ENCODE data around the gene NFYC. TPM values are rescaled to one million over a fixed set of nuclear protein-coding genes. Genes with fewer than 3 reads are reported as not detected.

NFYC gene
- polyA plus RNA-seq, 1 of the 3 experiments (the other 2 are of a cell fraction), result 72.4 TPM

GRCh38 chr1:40819101-40819500, 127.6 kb downstream of the NFYC start:
- POLR2A ChIA-PET, result no interaction called here
- Histone ChIP-seq H4K20me1 (ENCODE audit: insufficient read depth) (no peaks in the 10 kb centered on the region), H2AFZ (ENCODE audit: low read depth) (no peak overlapping the region), H3K36me3 (replicated peaks in 1 of 2; ENCODE audit: control insufficient read depth in 1 of 2, insufficient read depth in 2 of 2, low read length in 1 of 2) (no peaks in the 10 kb centered on the region), H3K27me3 (ENCODE audit: insufficient read depth) (no peaks in the 10 kb centered on the region), H3K4me2 (no peak overlapping the region), H3K9me2 (no peaks in the 10 kb centered on the region), H3K9me3 (no peaks in the 10 kb centered on the region), H3K4me3 (ENCODE audit: low read depth in 2 of 2, low read length in 1 of 2) (no peak overlapping the region), H3K9ac (no peak overlapping the region), H3K4me1 (ENCODE audit: control insufficient read depth in 1 of 2, insufficient read depth in 2 of 2, low read depth in 1 of 2, low read length in 1 of 2) (peaks cover 0 to 13% of the 10 kb centered on the region in 2 experiments; a peak in 1 of 4 replicates), H3F3A (replicated peaks; ENCODE audit: insufficient read depth) (no peaks in the 10 kb centered on the region), H3K79me2 (ENCODE audit: insufficient read depth) (no peaks in the 10 kb centered on the region), H3K27ac (ENCODE audit: low read depth in 2 of 2, low read length in 1 of 2) (no peak overlapping the region)
- no peak for DNase-seq
- WGBS (ENCODE audit: low lambda C conversion rate), result 95% methylated on average over 25 of the region's 26 CpGs
- CTCF ChIA-PET, result interaction anchor here (0.9 to 1.0 kb wide), 2 partner anchors 30 to 45 kb away, joined by 3 read pairs; no protein-coding TSS in a partner anchor
- TF ChIP-seq, protein P1, sequence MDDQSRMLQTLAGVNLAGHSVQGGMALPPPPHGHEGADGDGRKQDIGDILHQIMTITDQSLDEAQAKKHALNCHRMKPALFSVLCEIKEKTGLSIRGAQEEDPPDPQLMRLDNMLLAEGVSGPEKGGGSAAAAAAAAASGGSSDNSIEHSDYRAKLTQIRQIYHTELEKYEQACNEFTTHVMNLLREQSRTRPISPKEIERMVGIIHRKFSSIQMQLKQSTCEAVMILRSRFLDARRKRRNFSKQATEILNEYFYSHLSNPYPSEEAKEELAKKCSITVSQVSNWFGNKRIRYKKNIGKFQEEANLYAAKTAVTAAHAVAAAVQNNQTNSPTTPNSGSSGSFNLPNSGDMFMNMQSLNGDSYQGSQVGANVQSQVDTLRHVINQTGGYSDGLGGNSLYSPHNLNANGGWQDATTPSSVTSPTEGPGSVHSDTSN (IDR thresholded peaks at IDR 0.05), result no peak
- TF ChIP-seq SIN3A (IDR thresholded peaks at IDR 0.05; ENCODE audit: borderline replicate concordance, low read depth, low read length) (no peak), EZH2phosphoT487 (IDR thresholded peaks at IDR 0.05; ENCODE audit: borderline replicate concordance, low read depth) (no peak), FOSL2 (IDR thresholded peaks at IDR 0.05; ENCODE audit: borderline replicate concordance, low read depth) (no peak), MEF2A (IDR thresholded peaks at IDR 0.05; ENCODE audit: borderline replicate concordance, low read depth) (no peak), TCF12 (IDR thresholded peaks at IDR 0.05) (no peak), JUND (IDR thresholded peaks at IDR 0.05) (no peak), YY1 (IDR thresholded peaks at IDR 0.05; ENCODE audit: low read depth) (no peak)
- TF ChIP-seq, protein P2, sequence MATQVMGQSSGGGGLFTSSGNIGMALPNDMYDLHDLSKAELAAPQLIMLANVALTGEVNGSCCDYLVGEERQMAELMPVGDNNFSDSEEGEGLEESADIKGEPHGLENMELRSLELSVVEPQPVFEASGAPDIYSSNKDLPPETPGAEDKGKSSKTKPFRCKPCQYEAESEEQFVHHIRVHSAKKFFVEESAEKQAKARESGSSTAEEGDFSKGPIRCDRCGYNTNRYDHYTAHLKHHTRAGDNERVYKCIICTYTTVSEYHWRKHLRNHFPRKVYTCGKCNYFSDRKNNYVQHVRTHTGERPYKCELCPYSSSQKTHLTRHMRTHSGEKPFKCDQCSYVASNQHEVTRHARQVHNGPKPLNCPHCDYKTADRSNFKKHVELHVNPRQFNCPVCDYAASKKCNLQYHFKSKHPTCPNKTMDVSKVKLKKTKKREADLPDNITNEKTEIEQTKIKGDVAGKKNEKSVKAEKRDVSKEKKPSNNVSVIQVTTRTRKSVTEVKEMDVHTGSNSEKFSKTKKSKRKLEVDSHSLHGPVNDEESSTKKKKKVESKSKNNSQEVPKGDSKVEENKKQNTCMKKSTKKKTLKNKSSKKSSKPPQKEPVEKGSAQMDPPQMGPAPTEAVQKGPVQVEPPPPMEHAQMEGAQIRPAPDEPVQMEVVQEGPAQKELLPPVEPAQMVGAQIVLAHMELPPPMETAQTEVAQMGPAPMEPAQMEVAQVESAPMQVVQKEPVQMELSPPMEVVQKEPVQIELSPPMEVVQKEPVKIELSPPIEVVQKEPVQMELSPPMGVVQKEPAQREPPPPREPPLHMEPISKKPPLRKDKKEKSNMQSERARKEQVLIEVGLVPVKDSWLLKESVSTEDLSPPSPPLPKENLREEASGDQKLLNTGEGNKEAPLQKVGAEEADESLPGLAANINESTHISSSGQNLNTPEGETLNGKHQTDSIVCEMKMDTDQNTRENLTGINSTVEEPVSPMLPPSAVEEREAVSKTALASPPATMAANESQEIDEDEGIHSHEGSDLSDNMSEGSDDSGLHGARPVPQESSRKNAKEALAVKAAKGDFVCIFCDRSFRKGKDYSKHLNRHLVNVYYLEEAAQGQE (IDR thresholded peaks at IDR 0.05; ENCODE audit: low read depth, low read length), result no peak
- TF ChIP-seq, protein P3, sequence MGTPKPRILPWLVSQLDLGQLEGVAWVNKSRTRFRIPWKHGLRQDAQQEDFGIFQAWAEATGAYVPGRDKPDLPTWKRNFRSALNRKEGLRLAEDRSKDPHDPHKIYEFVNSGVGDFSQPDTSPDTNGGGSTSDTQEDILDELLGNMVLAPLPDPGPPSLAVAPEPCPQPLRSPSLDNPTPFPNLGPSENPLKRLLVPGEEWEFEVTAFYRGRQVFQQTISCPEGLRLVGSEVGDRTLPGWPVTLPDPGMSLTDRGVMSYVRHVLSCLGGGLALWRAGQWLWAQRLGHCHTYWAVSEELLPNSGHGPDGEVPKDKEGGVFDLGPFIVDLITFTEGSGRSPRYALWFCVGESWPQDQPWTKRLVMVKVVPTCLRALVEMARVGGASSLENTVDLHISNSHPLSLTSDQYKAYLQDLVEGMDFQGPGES (IDR thresholded peaks at IDR 0.05; ENCODE audit: low read depth, low read length), result no peak

DNA sequence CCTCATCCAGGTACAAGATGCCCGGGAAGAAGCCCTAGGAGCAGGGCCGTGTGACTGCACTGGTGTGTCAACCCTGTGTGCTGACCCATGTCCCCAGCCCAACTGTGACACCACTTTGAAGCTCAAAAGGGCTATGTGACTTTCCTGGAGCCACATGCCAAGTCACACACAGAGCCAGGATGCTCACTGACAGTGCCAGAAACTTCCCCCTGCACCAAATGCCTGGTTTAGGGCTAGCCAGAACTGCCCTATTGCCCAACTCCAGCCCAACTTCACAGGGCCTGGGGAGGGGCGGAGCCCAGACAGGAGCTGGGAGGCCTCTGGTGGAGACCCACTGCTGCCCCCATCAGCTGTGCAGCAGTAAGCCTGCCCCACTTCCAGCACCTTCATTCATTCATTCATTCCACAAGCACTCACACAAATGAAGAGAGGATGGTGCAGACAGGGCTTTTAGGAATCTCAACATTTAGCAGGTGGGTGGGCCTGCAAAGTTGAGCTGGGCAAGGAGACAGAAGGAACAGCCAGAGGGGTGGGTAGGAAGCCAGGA, 128.8 kb downstream of the NFYC start:
- no peak overlapping the region for H3K4me2 ChIP-seq
- H3K27ac ChIP-seq (ENCODE audit: low read depth in 2 of 2, low read length in 1 of 2), result no peak overlapping the region
- H3F3A ChIP-seq (replicated peaks; ENCODE audit: insufficient read depth), result peaks cover 3% of the 10 kb centered on the region
- no peaks in the 10 kb centered on the region for H3K9me2 ChIP-seq
- H3K36me3 ChIP-seq (replicated peaks in 1 of 2; ENCODE audit: control insufficient read depth in 1 of 2, insufficient read depth in 2 of 2, low read length in 1 of 2), result no peaks in the 10 kb centered on the region
- ChIA-PET POLR2A (no interaction called here), CTCF (interaction anchor here (0.6 to 2.2 kb wide), 5 partner anchors 9 to 208 kb away, joined by 3 to 10 read pairs (median 4); no protein-coding TSS in a partner anchor)
- no peaks in the 10 kb centered on the region for H3K27me3 ChIP-seq (ENCODE audit: insufficient read depth)
- peaks cover 10 to 16% of the 10 kb centered on the region in 2 experiments; a peak in 2 of 4 replicates for H3K4me1 ChIP-seq (ENCODE audit: control insufficient read depth in 1 of 2, insufficient read depth in 2 of 2, low read depth in 1 of 2, low read length in 1 of 2)
- no CpG with 5 or more reads among the region's 3 CpGs for WGBS (ENCODE audit: low lambda C conversion rate)
- H3K9ac ChIP-seq, result no peak overlapping the region
- no peaks in the 10 kb centered on the region for H3K79me2 ChIP-seq (ENCODE audit: insufficient read depth)
- no peaks in the 10 kb centered on the region for H4K20me1 ChIP-seq (ENCODE audit: insufficient read depth)
- peak; percentile 57 for DNase-seq
- H3K4me3 ChIP-seq (ENCODE audit: low read depth in 2 of 2, low read length in 1 of 2), result no peak overlapping the region
- H3K9me3 ChIP-seq, result no peaks in the 10 kb centered on the region
- H2AFZ ChIP-seq (ENCODE audit: low read depth), result no peak overlapping the region
- TF ChIP-seq GATA2 (CRISPR knock-in tag; IDR thresholded peaks at IDR 0.05) (no peak), TCF12 (IDR thresholded peaks at IDR 0.05) (no peak), MXI1 (IDR thresholded peaks at IDR 0.05; ENCODE audit: low read depth, low read length) (no peak), EZH2phosphoT487 (IDR thresholded peaks at IDR 0.05; ENCODE audit: borderline replicate concordance, low read depth) (no peak), RCOR1 (IDR thresholded peaks at IDR 0.05; ENCODE audit: low read length) (no peak), FOSL2 (IDR thresholded peaks at IDR 0.05; ENCODE audit: borderline replicate concordance, low read depth) (no peak), USF2 (IDR thresholded peaks at IDR 0.05; ENCODE audit: borderline replicate concordance, low read depth, low read length) (no peak), TEAD4 (IDR thresholded peaks at IDR 0.05; ENCODE audit: borderline replicate concordance, insufficient read depth) (no peak)
- TF ChIP-seq, protein P3 (IDR thresholded peaks at IDR 0.05; ENCODE audit: low read depth, low read length), result no peak

Data from SK-N-SH (cell line).